NB4 (cell line): Measurements from ENCODE around the gene TAF1C.
A peak's percentile ranks its signal among the peaks of the same experiment; 100 is the strongest.

ENCODE experiments used
- MAX ChIP-seq: IDR thresholded peaks from 2 replicates; pipeline ENCODE4 v1.6.1; 2011; ENCODE audit warnings: low read depth, low read length
- MYC ChIP-seq: IDR thresholded peaks from 2 replicates; pipeline ENCODE4 v1.6.1; 2011; ENCODE audit warnings: low read depth, low read length

- TF ChIP-seq MAX, result no peak
- peak; percentile 22 for TF ChIP-seq MYC
Measured at GRCh38 chr16:84228256-84228838, 41.5 kb upstream of the TAF1C start.
